Parathyroid adenoma (tissue), 2 donors: Measurements from ENCODE around the gene RNF43.

ENCODE experiments used
- H2AFZ ChIP-seq: fragments of 300-600 bp; sonication (generic); one replicate; pipeline ENCODE4 v1.7.0; 2017; ENCODE audit warnings: antibody characterized with exemption, mild to moderate bottlenecking
- H3K27ac ChIP-seq: fragments of 300-600 bp; sonication (generic); one replicate; pipeline ENCODE4 v1.7.0; 2017
- H3K27me3 ChIP-seq: fragments of 300-600 bp; sonication (generic); one replicate; pipeline ENCODE4 v1.7.0; 2017; ENCODE audit warnings: low read length; ENCODE audit not compliant: control insufficient read depth, insufficient read depth
- H3K36me3 ChIP-seq: fragments of 300-600 bp; sonication (generic); one replicate; pipeline ENCODE4 v1.7.0; 2017; ENCODE audit warnings: low read length; ENCODE audit not compliant: control insufficient read depth, insufficient read depth
- H3K4me1 ChIP-seq: fragments of 300-600 bp; sonication (generic); one replicate; pipeline ENCODE4 v1.7.0; 2017; ENCODE audit warnings: control low read depth
- H3K4me2 ChIP-seq: fragments of 300-600 bp; sonication (generic); one replicate; pipeline ENCODE4 v1.7.0; 2017; ENCODE audit warnings: low read length
- H3K4me3 ChIP-seq: fragments of 300-600 bp; sonication (generic); one replicate; pipeline ENCODE4 v1.7.0; 2017; ENCODE audit warnings: low read depth, low read length
- H3K79me2 ChIP-seq: fragments of 300-600 bp; sonication (generic); one replicate; pipeline ENCODE4 v1.7.0; 2017; ENCODE audit warnings: control low read depth
- H3K9ac ChIP-seq: fragments of 300-600 bp; sonication (generic); one replicate; pipeline ENCODE4 v1.7.0; 2017; ENCODE audit warnings: mild to moderate bottlenecking
- H3K9me3 ChIP-seq: fragments of 300-600 bp; sonication (generic); one replicate; pipeline ENCODE4 v1.7.0; 2017; ENCODE audit warnings: low read length; ENCODE audit not compliant: control insufficient read depth
- TF ChIP-seq, protein P1 (sequence below): fragments of 300-600 bp; sonication (generic); IDR thresholded peaks from one replicate; pipeline ENCODE4 v1.7.0; 2017; ENCODE audit warnings: antibody characterized with exemption, mild to moderate bottlenecking
- donor health status: primary hyperparathyroidism.

Gene RNF43

DNA sequence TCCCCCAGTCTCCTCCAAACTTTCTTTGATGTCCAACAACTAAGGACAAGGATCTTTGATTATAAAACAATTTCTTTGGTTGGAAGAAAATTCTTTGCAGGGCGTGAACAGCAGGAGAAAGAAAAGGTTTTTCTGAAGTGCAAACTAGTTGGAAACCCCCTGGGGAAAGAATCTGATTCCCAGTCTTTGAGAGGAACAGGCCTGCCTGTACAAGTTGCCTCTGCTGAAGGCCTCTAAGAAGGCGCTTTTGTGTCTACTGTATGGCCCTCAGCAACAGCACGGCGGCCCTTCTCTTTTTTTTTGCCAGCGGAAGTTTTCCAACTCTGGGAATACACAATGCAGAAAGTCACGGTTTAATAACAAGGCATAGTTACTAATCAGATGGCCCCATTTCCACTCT, 14.0 kb downstream of the RNF43 start:
- H3K36me3 ChIP-seq = no peaks in the 10 kb centered on the region
- H3K4me3 ChIP-seq = no peak overlapping the region
- no peak overlapping the region for H3K27ac ChIP-seq
- H3K9ac ChIP-seq = no peak overlapping the region
- no peaks in the 10 kb centered on the region for H3K27me3 ChIP-seq
- H3K4me1 ChIP-seq = peaks cover 11% of the 10 kb centered on the region
- TF ChIP-seq, protein P1, sequence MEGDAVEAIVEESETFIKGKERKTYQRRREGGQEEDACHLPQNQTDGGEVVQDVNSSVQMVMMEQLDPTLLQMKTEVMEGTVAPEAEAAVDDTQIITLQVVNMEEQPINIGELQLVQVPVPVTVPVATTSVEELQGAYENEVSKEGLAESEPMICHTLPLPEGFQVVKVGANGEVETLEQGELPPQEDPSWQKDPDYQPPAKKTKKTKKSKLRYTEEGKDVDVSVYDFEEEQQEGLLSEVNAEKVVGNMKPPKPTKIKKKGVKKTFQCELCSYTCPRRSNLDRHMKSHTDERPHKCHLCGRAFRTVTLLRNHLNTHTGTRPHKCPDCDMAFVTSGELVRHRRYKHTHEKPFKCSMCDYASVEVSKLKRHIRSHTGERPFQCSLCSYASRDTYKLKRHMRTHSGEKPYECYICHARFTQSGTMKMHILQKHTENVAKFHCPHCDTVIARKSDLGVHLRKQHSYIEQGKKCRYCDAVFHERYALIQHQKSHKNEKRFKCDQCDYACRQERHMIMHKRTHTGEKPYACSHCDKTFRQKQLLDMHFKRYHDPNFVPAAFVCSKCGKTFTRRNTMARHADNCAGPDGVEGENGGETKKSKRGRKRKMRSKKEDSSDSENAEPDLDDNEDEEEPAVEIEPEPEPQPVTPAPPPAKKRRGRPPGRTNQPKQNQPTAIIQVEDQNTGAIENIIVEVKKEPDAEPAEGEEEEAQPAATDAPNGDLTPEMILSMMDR = no peak
- no peak overlapping the region for H2AFZ ChIP-seq
- no peak overlapping the region for H3K4me2 ChIP-seq
- H3K9me3 ChIP-seq = no peaks in the 10 kb centered on the region
- no peaks in the 10 kb centered on the region for H3K79me2 ChIP-seq

DNA sequence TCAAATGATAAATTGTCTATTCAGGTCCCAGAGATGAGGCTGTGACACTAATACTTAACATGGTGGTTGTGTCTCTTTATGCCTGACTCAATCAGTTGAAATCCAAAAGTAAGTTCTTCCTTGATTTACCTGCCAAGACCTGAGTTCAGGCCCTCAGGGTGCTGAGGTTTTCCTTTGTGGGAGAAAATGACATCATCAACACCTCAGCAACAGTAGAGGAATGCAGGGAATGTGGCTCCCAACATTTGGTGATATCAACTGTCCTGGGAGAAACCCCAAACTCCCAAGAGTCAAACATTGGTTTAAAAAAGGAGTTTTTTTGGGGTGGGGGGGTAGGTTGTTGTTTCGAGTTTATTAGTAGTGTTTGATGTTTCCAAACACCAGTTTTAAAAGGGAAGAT, 14.7 kb downstream of the RNF43 start:
- Histone ChIP-seq H3K9ac (no peak overlapping the region), H3K27me3 (no peaks in the 10 kb centered on the region), H3K36me3 (no peaks in the 10 kb centered on the region), H3K27ac (no peak overlapping the region), H3K79me2 (no peaks in the 10 kb centered on the region), H3K4me2 (no peak overlapping the region), H3K4me1 (peaks cover 13% of the 10 kb centered on the region), H3K9me3 (no peaks in the 10 kb centered on the region), H2AFZ (no peak overlapping the region), H3K4me3 (no peak overlapping the region)
- TF ChIP-seq, protein P1 = no peak

DNA sequence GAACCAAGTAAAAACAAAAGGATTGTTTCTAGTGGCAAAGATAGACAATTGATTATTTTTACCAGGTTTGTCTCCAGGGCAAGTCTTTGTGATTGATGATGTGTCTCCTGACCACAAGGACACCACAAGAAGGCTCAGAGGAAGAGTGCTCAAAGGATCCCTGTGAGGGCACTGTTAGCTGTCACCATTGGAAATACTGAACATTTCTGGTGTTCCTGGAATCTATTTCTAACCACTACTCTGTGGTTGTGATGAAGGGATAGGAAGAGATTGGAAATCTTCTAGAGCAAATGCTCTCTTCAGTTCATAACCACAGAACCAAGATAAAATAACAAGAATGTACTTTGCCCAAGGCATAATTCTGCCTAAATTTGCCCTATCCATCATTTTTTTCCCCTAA, 15.3 kb downstream of the RNF43 start:
- Histone ChIP-seq H3K9me3 (no peaks in the 10 kb centered on the region), H3K4me3 (no peak overlapping the region), H3K27me3 (no peaks in the 10 kb centered on the region), H3K27ac (no peak overlapping the region), H3K4me1 (peaks cover 13% of the 10 kb centered on the region), H3K9ac (no peak overlapping the region), H3K4me2 (no peak overlapping the region), H2AFZ (no peak overlapping the region), H3K36me3 (no peaks in the 10 kb centered on the region), H3K79me2 (no peaks in the 10 kb centered on the region)
- TF ChIP-seq, protein P1 = no peak

DNA sequence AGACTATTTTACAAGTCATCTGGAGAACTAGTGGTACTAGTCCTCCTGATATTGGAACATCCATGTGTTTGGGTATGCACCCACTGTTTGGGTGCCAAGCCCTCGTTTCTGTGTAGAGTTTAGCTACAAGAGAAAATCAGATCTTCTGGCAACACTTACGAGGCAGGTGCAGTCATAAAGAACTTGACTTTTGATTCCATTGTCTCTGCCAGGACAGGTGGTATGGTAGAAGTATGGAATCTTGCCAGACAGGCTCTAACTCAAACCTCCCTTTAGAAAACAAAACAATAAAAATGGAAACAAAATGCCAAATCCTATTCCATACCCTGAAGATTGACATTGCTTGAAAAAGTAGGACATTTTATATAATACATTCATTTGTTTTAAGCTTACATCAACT, 16.0 kb downstream of the RNF43 start:
- Histone ChIP-seq H2AFZ (no peak overlapping the region), H3K36me3 (no peaks in the 10 kb centered on the region), H3K9me3 (no peaks in the 10 kb centered on the region), H3K9ac (no peak overlapping the region), H3K79me2 (no peaks in the 10 kb centered on the region), H3K4me3 (no peak overlapping the region), H3K27me3 (no peaks in the 10 kb centered on the region), H3K27ac (no peak overlapping the region), H3K4me2 (no peak overlapping the region), H3K4me1 (peaks cover 13% of the 10 kb centered on the region)
- TF ChIP-seq, protein P1 = no peak

DNA sequence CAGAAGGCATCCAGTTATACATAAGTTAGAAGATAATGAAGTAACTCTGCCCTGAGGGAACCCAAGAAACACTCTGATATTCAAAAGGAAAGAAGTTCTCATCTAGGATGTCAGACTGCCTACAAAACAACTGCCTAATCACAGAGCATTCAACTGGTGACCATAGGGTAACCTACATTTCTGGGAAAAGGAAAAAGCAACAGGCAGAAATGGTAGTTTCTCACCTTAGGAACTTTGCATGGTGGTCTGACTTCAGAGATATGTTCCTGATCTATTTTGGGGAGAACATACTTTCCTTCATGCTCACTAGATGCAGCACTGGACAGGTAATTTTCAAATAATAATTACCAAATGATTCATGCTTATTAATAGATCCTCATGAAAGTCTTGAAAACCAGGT, 16.5 kb downstream of the RNF43 start:
- Histone ChIP-seq H3K4me2 (no peak overlapping the region), H3K4me3 (no peak overlapping the region), H2AFZ (no peak overlapping the region), H3K27ac (no peak overlapping the region), H3K9ac (no peak overlapping the region), H3K4me1 (peaks cover 16% of the 10 kb centered on the region), H3K27me3 (no peaks in the 10 kb centered on the region), H3K36me3 (no peaks in the 10 kb centered on the region), H3K79me2 (no peaks in the 10 kb centered on the region), H3K9me3 (no peaks in the 10 kb centered on the region)
- TF ChIP-seq, protein P1 = no peak
